ENCODE data around the gene PRR20B.
"Not testable (repeated sequence)": the region's sequence is repeated elsewhere in the genome, so short reads cannot be mapped to it uniquely, and the experiment has no call there.

- TF ChIP-seq, protein P1, sequence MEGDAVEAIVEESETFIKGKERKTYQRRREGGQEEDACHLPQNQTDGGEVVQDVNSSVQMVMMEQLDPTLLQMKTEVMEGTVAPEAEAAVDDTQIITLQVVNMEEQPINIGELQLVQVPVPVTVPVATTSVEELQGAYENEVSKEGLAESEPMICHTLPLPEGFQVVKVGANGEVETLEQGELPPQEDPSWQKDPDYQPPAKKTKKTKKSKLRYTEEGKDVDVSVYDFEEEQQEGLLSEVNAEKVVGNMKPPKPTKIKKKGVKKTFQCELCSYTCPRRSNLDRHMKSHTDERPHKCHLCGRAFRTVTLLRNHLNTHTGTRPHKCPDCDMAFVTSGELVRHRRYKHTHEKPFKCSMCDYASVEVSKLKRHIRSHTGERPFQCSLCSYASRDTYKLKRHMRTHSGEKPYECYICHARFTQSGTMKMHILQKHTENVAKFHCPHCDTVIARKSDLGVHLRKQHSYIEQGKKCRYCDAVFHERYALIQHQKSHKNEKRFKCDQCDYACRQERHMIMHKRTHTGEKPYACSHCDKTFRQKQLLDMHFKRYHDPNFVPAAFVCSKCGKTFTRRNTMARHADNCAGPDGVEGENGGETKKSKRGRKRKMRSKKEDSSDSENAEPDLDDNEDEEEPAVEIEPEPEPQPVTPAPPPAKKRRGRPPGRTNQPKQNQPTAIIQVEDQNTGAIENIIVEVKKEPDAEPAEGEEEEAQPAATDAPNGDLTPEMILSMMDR (IDR thresholded peaks at IDR 0.05; ENCODE audit: low read depth, low read length, missing input control), result not testable (repeated sequence)
- TF ChIP-seq, protein P2, sequence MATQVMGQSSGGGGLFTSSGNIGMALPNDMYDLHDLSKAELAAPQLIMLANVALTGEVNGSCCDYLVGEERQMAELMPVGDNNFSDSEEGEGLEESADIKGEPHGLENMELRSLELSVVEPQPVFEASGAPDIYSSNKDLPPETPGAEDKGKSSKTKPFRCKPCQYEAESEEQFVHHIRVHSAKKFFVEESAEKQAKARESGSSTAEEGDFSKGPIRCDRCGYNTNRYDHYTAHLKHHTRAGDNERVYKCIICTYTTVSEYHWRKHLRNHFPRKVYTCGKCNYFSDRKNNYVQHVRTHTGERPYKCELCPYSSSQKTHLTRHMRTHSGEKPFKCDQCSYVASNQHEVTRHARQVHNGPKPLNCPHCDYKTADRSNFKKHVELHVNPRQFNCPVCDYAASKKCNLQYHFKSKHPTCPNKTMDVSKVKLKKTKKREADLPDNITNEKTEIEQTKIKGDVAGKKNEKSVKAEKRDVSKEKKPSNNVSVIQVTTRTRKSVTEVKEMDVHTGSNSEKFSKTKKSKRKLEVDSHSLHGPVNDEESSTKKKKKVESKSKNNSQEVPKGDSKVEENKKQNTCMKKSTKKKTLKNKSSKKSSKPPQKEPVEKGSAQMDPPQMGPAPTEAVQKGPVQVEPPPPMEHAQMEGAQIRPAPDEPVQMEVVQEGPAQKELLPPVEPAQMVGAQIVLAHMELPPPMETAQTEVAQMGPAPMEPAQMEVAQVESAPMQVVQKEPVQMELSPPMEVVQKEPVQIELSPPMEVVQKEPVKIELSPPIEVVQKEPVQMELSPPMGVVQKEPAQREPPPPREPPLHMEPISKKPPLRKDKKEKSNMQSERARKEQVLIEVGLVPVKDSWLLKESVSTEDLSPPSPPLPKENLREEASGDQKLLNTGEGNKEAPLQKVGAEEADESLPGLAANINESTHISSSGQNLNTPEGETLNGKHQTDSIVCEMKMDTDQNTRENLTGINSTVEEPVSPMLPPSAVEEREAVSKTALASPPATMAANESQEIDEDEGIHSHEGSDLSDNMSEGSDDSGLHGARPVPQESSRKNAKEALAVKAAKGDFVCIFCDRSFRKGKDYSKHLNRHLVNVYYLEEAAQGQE (IDR thresholded peaks at IDR 0.05), result not testable (repeated sequence)
- not testable (repeated sequence) for TF ChIP-seq HNF4A (conservative IDR thresholded peaks at IDR 0.05); YY1 (IDR thresholded peaks at IDR 0.05); RAD21 (IDR thresholded peaks at IDR 0.05); MAX (IDR thresholded peaks at IDR 0.05); EGR1 (IDR thresholded peaks at IDR 0.05; ENCODE audit: low read depth in 2 of 2); GABPA (IDR thresholded peaks at IDR 0.05 in 1 of 2, conservative IDR thresholded peaks at IDR 0.05 in 1 of 2); JUND (IDR thresholded peaks at IDR 0.05); TAF1 (conservative IDR thresholded peaks at IDR 0.05); ZBTB33 (IDR thresholded peaks at IDR 0.05); SP1 (IDR thresholded peaks at IDR 0.05); NR2F2 (IDR thresholded peaks at IDR 0.05)
- TF ChIP-seq, protein P3, sequence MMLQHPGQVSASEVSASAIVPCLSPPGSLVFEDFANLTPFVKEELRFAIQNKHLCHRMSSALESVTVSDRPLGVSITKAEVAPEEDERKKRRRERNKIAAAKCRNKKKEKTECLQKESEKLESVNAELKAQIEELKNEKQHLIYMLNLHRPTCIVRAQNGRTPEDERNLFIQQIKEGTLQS (IDR thresholded peaks at IDR 0.05), result not testable (repeated sequence)
These were observed 818 bp downstream of the PRR20B start for GRCh38 chr13:57148106-57148505.

Data from liver (tissue), 3 donors.